Activated T-helper 17 cell treated with anti-CD3 and anti-CD28 coated beads, Interleukin-2, amount 50 U/mL, for 72 hours (primary cell): Measurements from ENCODE around the gene GRAMD1B. TPM values are rescaled to one million over a fixed set of nuclear protein-coding genes. Genes with fewer than 3 reads are reported as not detected.
"Not testable (repeated sequence)": the region's sequence is repeated elsewhere in the genome, so short reads cannot be mapped to it uniquely, and the experiment has no call there.

Experiments used
- ATAC-seq: fragments of 150-1000 bp; cut with Tn5 transposase; replicated peaks from 2 replicates; pipeline ENCODE4 v1.10.0; 2021; ENCODE audit warnings: mild to moderate bottlenecking, moderate library complexity
- H3K27ac Mint-ChIP-seq: one replicate; pipeline ENCODE4 v1.8.0; 2022; ENCODE audit warnings: mixed read lengths
- H3K27me3 Mint-ChIP-seq: one replicate; pipeline ENCODE4 v1.8.0; 2022; ENCODE audit warnings: mixed read lengths
- H3K36me3 Mint-ChIP-seq: one replicate; pipeline ENCODE4 v1.8.0; 2022; ENCODE audit warnings: low read depth, mild to moderate bottlenecking, mixed read lengths
- H3K4me1 Mint-ChIP-seq: one replicate; pipeline ENCODE4 v1.8.0; 2022; ENCODE audit warnings: mixed read lengths
- H3K4me3 Mint-ChIP-seq: one replicate; pipeline ENCODE4 v1.8.0; 2022; ENCODE audit warnings: mild to moderate bottlenecking, mixed read lengths
- H3K9me3 Mint-ChIP-seq: one replicate; pipeline ENCODE4 v1.8.0; 2022; ENCODE audit warnings: mixed read lengths
- total RNA-seq, 2 donors: library from RNA; stranded (reverse); gene quantifications; one replicate each; pipeline ENCODE4 v1.2.3, GENCODE V29; 2022

Gene GRAMD1B
- total RNA-seq, 2 donors from 2014 or later: 41.7 to 78.3 TPM

- Mint-ChIP-seq H3K36me3 (peaks cover 18% of the 10 kb centered on the region), H3K4me3 (no peak overlapping the region), H3K27me3 (no peaks in the 10 kb centered on the region), H3K9me3 (no peaks in the 10 kb centered on the region), H3K4me1 (peaks cover 46% of the 10 kb centered on the region), H3K27ac (peak overlapping the region; percentile 4)
- ATAC-seq: no peak
These were observed 19.4 kb downstream of the GRAMD1B start for GRCh38 chr11:123449436-123449835.

- ATAC-seq: no peak
- peaks cover 20% of the 10 kb centered on the region for H3K36me3 Mint-ChIP-seq
- H3K4me3 Mint-ChIP-seq: peak overlapping the region; percentile 61
- peaks cover 50% of the 10 kb centered on the region for H3K4me1 Mint-ChIP-seq
- H3K9me3 Mint-ChIP-seq: no peaks in the 10 kb centered on the region
- no peaks in the 10 kb centered on the region for H3K27me3 Mint-ChIP-seq
- H3K27ac Mint-ChIP-seq: peak overlapping the region; percentile 80
These were observed 20.6 kb downstream of the GRAMD1B start for GRCh38 chr11:123450623-123451022.

GRCh38 chr11:123451183-123451781, 21.2 kb downstream of the GRAMD1B start:
- H3K36me3 Mint-ChIP-seq: peaks cover 14% of the 10 kb centered on the region
- no peaks in the 10 kb centered on the region for H3K27me3 Mint-ChIP-seq
- no peaks in the 10 kb centered on the region for H3K9me3 Mint-ChIP-seq

GRCh38 chr11:123452794-123453193, 22.7 kb downstream of the GRAMD1B start:
- no peak for ATAC-seq
- H3K4me1 Mint-ChIP-seq: peaks cover 55% of the 10 kb centered on the region
- no peaks in the 10 kb centered on the region for H3K27me3 Mint-ChIP-seq
- peaks cover 9% of the 10 kb centered on the region for H3K36me3 Mint-ChIP-seq
- peak overlapping the region; percentile 61 for H3K4me3 Mint-ChIP-seq
- no peaks in the 10 kb centered on the region for H3K9me3 Mint-ChIP-seq
- H3K27ac Mint-ChIP-seq: peak overlapping the region; percentile 80

More at GRCh38 chr11:123451183-123451781, 21.2 kb downstream of the GRAMD1B start:
- Mint-ChIP-seq H3K4me3 (peak overlapping the region; percentile 61), H3K27ac (peak overlapping the region; percentile 80), H3K4me1 (peaks cover 51% of the 10 kb centered on the region)
- peak; percentile 49 for ATAC-seq

GRCh38 chr11:123454060-123454651, 24.1 kb downstream of the GRAMD1B start:
- Mint-ChIP-seq H3K27ac (peak overlapping the region; percentile 94), H3K9me3 (no peaks in the 10 kb centered on the region), H3K27me3 (no peaks in the 10 kb centered on the region), H3K4me3 (peak overlapping the region; percentile 82), H3K4me1 (peaks cover 46% of the 10 kb centered on the region), H3K36me3 (peaks cover 15% of the 10 kb centered on the region)
- ATAC-seq: peak; percentile 87

- no peak for ATAC-seq
- peaks cover 46% of the 10 kb centered on the region for H3K4me1 Mint-ChIP-seq
- H3K27ac Mint-ChIP-seq: peak overlapping the region; percentile 94
- H3K27me3 Mint-ChIP-seq: no peaks in the 10 kb centered on the region
- H3K9me3 Mint-ChIP-seq: no peaks in the 10 kb centered on the region
- peak overlapping the region; percentile 82 for H3K4me3 Mint-ChIP-seq
- peaks cover 15% of the 10 kb centered on the region for H3K36me3 Mint-ChIP-seq
These were observed 24.7 kb downstream of the GRAMD1B start for GRCh38 chr11:123454796-123455195.

GRCh38 chr11:123456448-123456847, 26.4 kb downstream of the GRAMD1B start:
- Mint-ChIP-seq H3K4me3 (peak overlapping the region; percentile 82), H3K27ac (peak overlapping the region; percentile 94), H3K36me3 (peaks cover 15% of the 10 kb centered on the region), H3K4me1 (peaks cover 31% of the 10 kb centered on the region)
- ATAC-seq: peak; percentile 3
- H3K27me3 Mint-ChIP-seq, H3K9me3 Mint-ChIP-seq: not testable (repeated sequence)

GRCh38 chr11:123457187-123457770, 27.2 kb downstream of the GRAMD1B start:
- no peaks in the 10 kb centered on the region for H3K9me3 Mint-ChIP-seq
- no peaks in the 10 kb centered on the region for H3K27me3 Mint-ChIP-seq
- H3K4me3 Mint-ChIP-seq: peak overlapping the region; percentile 82
- peak; percentile 23 for ATAC-seq
- H3K36me3 Mint-ChIP-seq: peaks cover 15% of the 10 kb centered on the region
- H3K4me1 Mint-ChIP-seq: peaks cover 29% of the 10 kb centered on the region
- H3K27ac Mint-ChIP-seq: peak overlapping the region; percentile 94

- no peak overlapping the region for H3K4me3 Mint-ChIP-seq
- no peak overlapping the region for H3K27ac Mint-ChIP-seq
- H3K4me1 Mint-ChIP-seq: peaks cover 23% of the 10 kb centered on the region
- H3K27me3 Mint-ChIP-seq: no peaks in the 10 kb centered on the region
- H3K9me3 Mint-ChIP-seq: no peaks in the 10 kb centered on the region
- H3K36me3 Mint-ChIP-seq: peaks cover 15% of the 10 kb centered on the region
- ATAC-seq: no peak
These were observed 28.4 kb downstream of the GRAMD1B start for GRCh38 chr11:123458501-123458900.

GRCh38 chr11:123460012-123460700, 30.1 kb downstream of the GRAMD1B start:
- peaks cover 6% of the 10 kb centered on the region for H3K36me3 Mint-ChIP-seq
- no peak for ATAC-seq
- no peaks in the 10 kb centered on the region for H3K27me3 Mint-ChIP-seq
- H3K4me1 Mint-ChIP-seq: peaks cover 16% of the 10 kb centered on the region
- no peaks in the 10 kb centered on the region for H3K9me3 Mint-ChIP-seq
- H3K4me3 Mint-ChIP-seq: no peak overlapping the region
- no peak overlapping the region for H3K27ac Mint-ChIP-seq

GRCh38 chr11:123461164-123461563, 31.1 kb downstream of the GRAMD1B start:
- Mint-ChIP-seq H3K9me3 (no peaks in the 10 kb centered on the region), H3K4me3 (no peak overlapping the region), H3K27ac (no peak overlapping the region), H3K27me3 (no peaks in the 10 kb centered on the region), H3K4me1 (peaks cover 17% of the 10 kb centered on the region), H3K36me3 (peaks cover 6% of the 10 kb centered on the region)
- no peak for ATAC-seq

GRCh38 chr11:123465667-123466066, 35.6 kb downstream of the GRAMD1B start:
- H3K9me3 Mint-ChIP-seq, ATAC-seq, H3K36me3 Mint-ChIP-seq, H3K27me3 Mint-ChIP-seq: not testable (repeated sequence)
- Mint-ChIP-seq H3K27ac (peak overlapping the region; percentile 26), H3K4me1 (peaks cover 27% of the 10 kb centered on the region), H3K4me3 (peak overlapping the region; percentile 20)

- ATAC-seq, H3K9me3 Mint-ChIP-seq, H3K27me3 Mint-ChIP-seq, H3K36me3 Mint-ChIP-seq: not testable (repeated sequence)
- peak overlapping the region; percentile 26 for H3K27ac Mint-ChIP-seq
- H3K4me3 Mint-ChIP-seq: peak overlapping the region; percentile 20
- H3K4me1 Mint-ChIP-seq: peaks cover 27% of the 10 kb centered on the region
These were observed 36.1 kb downstream of the GRAMD1B start for GRCh38 chr11:123466172-123466571.

- no peaks in the 10 kb centered on the region for H3K9me3 Mint-ChIP-seq
- ATAC-seq: no peak
- peaks cover 9% of the 10 kb centered on the region for H3K36me3 Mint-ChIP-seq
These were observed 39.0 kb downstream of the GRAMD1B start for GRCh38 chr11:123469089-123469488.

More at GRCh38 chr11:123469089-123469488, 39.0 kb downstream of the GRAMD1B start:
- no peak overlapping the region for H3K27ac Mint-ChIP-seq
- no peaks in the 10 kb centered on the region for H3K27me3 Mint-ChIP-seq
- peaks cover 27% of the 10 kb centered on the region for H3K4me1 Mint-ChIP-seq
- no peak overlapping the region for H3K4me3 Mint-ChIP-seq
